Chondrocyte (in vitro differentiated cells): Measurements from ENCODE around the gene SLF2. TPM values are rescaled to one million over a fixed set of nuclear protein-coding genes. Genes with fewer than 3 reads are reported as not detected.

Source experiments
- DNase-seq: peaks from one replicate; pipeline ENCODE4 v3.0.0; 2021; ENCODE audit warnings: mixed read lengths, low spot score
- H3K27ac Mint-ChIP-seq: one replicate; pipeline ENCODE4 v1.8.0; 2021; ENCODE audit warnings: mild to moderate bottlenecking, moderate library complexity, mixed read lengths; ENCODE audit not compliant: unreplicated experiment
- H3K27me3 Mint-ChIP-seq: 2 replicates; pipeline ENCODE4 v1.8.0; 2021; ENCODE audit warnings: low read depth, mixed read lengths
- H3K36me3 Mint-ChIP-seq: 2 replicates; pipeline ENCODE4 v1.8.0; 2021; ENCODE audit warnings: low read depth, mixed read lengths
- H3K4me1 Mint-ChIP-seq: 2 replicates; pipeline ENCODE4 v1.8.0; 2021; ENCODE audit warnings: low read depth, mild to moderate bottlenecking, mixed read lengths
- H3K4me3 Mint-ChIP-seq: one replicate; pipeline ENCODE4 v1.8.0; 2021; ENCODE audit warnings: mild to moderate bottlenecking, moderate library complexity, mixed read lengths; ENCODE audit not compliant: unreplicated experiment
- H3K9me3 Mint-ChIP-seq: 2 replicates; pipeline ENCODE4 v1.8.0; 2021; ENCODE audit warnings: low read depth, mixed read lengths
- CTCF ChIP-seq: fragments of 200-600 bp; sonication (generic); IDR thresholded peaks from 2 replicates; pipeline ENCODE4 v1.5.0; 2021; ENCODE audit warnings: antibody characterized with exemption, mild to moderate bottlenecking, moderate library complexity
- long read RNA-seq: library from polyadenylated mRNA; stranded (forward); transcript quantifications from one replicate; pipeline ENCODE4 v2.0.0, GENCODE V29; 2021
- total RNA-seq: library from RNA; stranded (reverse); gene quantifications from 3 replicates; pipeline ENCODE4 v1.2.1, GENCODE V29; 2021

SLF2 gene
- 17.8 to 28.1 TPM (median 20.6 TPM) in 3 replicates for total RNA-seq
- long read RNA-seq, full-length matches to known transcripts, result 10 of 18 reads
- long read RNA-seq, partial matches to known transcripts, result 0 of 18 reads
- long read RNA-seq, other reads (novel, unspliced or antisense), result 8 of 18 reads

- H3K9me3 Mint-ChIP-seq, result no peaks in the 10 kb centered on the region
- H3K4me1 Mint-ChIP-seq, result peaks cover 46% of the 10 kb centered on the region
Observed at GRCh38 chr10:100912605-100913469, at the start of gene SLF2. Gene SLF2, plus strand, starts transcription at chr10:100912963. Its CDS starts 148 bp downstream, at chr10:100913111.

GRCh38 chr10:100863433-100863832, 49.3 kb upstream of the SLF2 start:
- Mint-ChIP-seq H3K9me3 (no peaks in the 10 kb centered on the region), H3K36me3 (no peaks in the 10 kb centered on the region), H3K4me3 (no peak overlapping the region), H3K4me1 (no peaks in the 10 kb centered on the region), H3K27me3 (peaks cover 69% of the 10 kb centered on the region), H3K27ac (no peak overlapping the region)
- DNase-seq, result no peak
- no peak for TF ChIP-seq CTCF

More at GRCh38 chr10:100912605-100913469, at the start of gene SLF2:
- no peak for TF ChIP-seq CTCF
- H3K4me3 Mint-ChIP-seq, result peak within 1 kb of the TSS; percentile 98
- H3K36me3 Mint-ChIP-seq, result peaks cover 10% of the 10 kb centered on the region
- peak within 1 kb of the TSS; percentile 94 for H3K27ac Mint-ChIP-seq
- DNase-seq, result peak; percentile 97
- no peaks in the 10 kb centered on the region for H3K27me3 Mint-ChIP-seq

- no peaks in the 10 kb centered on the region for H3K9me3 Mint-ChIP-seq
- H3K36me3 Mint-ChIP-seq, result no peaks in the 10 kb centered on the region
- H3K4me3 Mint-ChIP-seq, result no peak overlapping the region
- no peaks in the 10 kb centered on the region for H3K4me1 Mint-ChIP-seq
- no peak for DNase-seq
- peaks cover 64% of the 10 kb centered on the region for H3K27me3 Mint-ChIP-seq
- H3K27ac Mint-ChIP-seq, result no peak overlapping the region
- no peak for TF ChIP-seq CTCF
Observed at GRCh38 chr10:100864036-100864885, 48.5 kb upstream of the SLF2 start.

- Mint-ChIP-seq H3K4me1 (no peaks in the 10 kb centered on the region), H3K36me3 (no peaks in the 10 kb centered on the region), H3K9me3 (no peaks in the 10 kb centered on the region), H3K27me3 (peaks cover 59% of the 10 kb centered on the region), H3K27ac (no peak overlapping the region), H3K4me3 (no peak overlapping the region)
- DNase-seq, result no peak
- TF ChIP-seq CTCF, result no peak
Observed at GRCh38 chr10:100864978-100865377, 47.8 kb upstream of the SLF2 start.

GRCh38 chr10:100866010-100866409, 46.8 kb upstream of the SLF2 start:
- DNase-seq, result no peak
- no peaks in the 10 kb centered on the region for H3K36me3 Mint-ChIP-seq
- no peaks in the 10 kb centered on the region for H3K4me1 Mint-ChIP-seq
- H3K9me3 Mint-ChIP-seq, result no peaks in the 10 kb centered on the region
- no peak overlapping the region for H3K4me3 Mint-ChIP-seq
- peaks cover 51% of the 10 kb centered on the region for H3K27me3 Mint-ChIP-seq
- TF ChIP-seq CTCF, result no peak
- H3K27ac Mint-ChIP-seq, result no peak overlapping the region
